Esophagus (tissue), 2 donors: ENCODE data around the gene KRTAP10-9. TPM values are rescaled to one million over a fixed set of nuclear protein-coding genes. Genes with fewer than 3 reads are reported as not detected.
"Not testable (repeated sequence)": the region's sequence is repeated elsewhere in the genome, so short reads cannot be mapped to it uniquely, and the experiment has no call there.

Experiments
- H3K27ac ChIP-seq, 2 donors: one replicate each; pipeline ENCODE4 v1.5.1; 2013; ENCODE audit warnings: low read depth in 2 of 2, mild to moderate bottlenecking in 2 of 2, inconsistent platforms in 1 of 2, low read length in 1 of 2, moderate library complexity in 1 of 2
- H3K27me3 ChIP-seq, 2 donors: one replicate each; pipeline ENCODE4 v1.6.1; 2013; ENCODE audit warnings: low read length in 2 of 2, control low read depth in 1 of 2, mild to moderate bottlenecking in 1 of 2; ENCODE audit not compliant: insufficient read depth in 2 of 2, control insufficient read depth in 1 of 2
- H3K36me3 ChIP-seq, 2 donors: one replicate each; pipeline ENCODE4 v1.6.1; 2013; ENCODE audit warnings: low read length in 1 of 2; ENCODE audit not compliant: control insufficient read depth in 2 of 2, insufficient read depth in 2 of 2
- H3K4me1 ChIP-seq, 2 donors: one replicate each; pipeline ENCODE4 v1.6.1; 2013; ENCODE audit warnings: low read length in 1 of 2; ENCODE audit not compliant: control insufficient read depth in 2 of 2, insufficient read depth in 2 of 2
- H3K4me3 ChIP-seq, 2 donors: one replicate each; pipeline ENCODE4 v1.5.1; 2013; ENCODE audit warnings: low read length in 2 of 2, mild to moderate bottlenecking in 2 of 2, low read depth in 1 of 2, moderate library complexity in 1 of 2
- H3K9me3 ChIP-seq, 2 donors: one replicate each; pipeline ENCODE4 v1.6.1; 2013; ENCODE audit warnings: mild to moderate bottlenecking in 2 of 2, low read depth in 1 of 2, low read length in 1 of 2, moderate library complexity in 1 of 2; ENCODE audit not compliant: control insufficient read depth in 2 of 2, insufficient read depth in 1 of 2
- WGBS, 2 donors: extraction: QIAGEN DNeasy Blood & Tissue Kit; methylation state at CpG; one replicate each; pipeline ENCODE4 v1.1.7; 2013; 5-methylcytosine and 5-hydroxymethylcytosine counted together
- polyA plus RNA-seq, 2 donors: library from polyadenylated mRNA; stranded (reverse); fragments of 200-250 nt; gene quantifications; one replicate each; pipeline ENCODE4 v1.2.3, GENCODE V29; 2013
- donor health status: healthy with polysubstance abuse.
- donor health status: Bipolar disorder and iron deficiency.

Gene KRTAP10-9
- polyA plus RNA-seq, 2 donors = not detected

- no peaks in the 10 kb centered on the region for H3K36me3 ChIP-seq
- WGBS, 2 donors = 76 to 84% methylated on average over 15 of the region's 15 CpGs
- H3K27me3 ChIP-seq = peaks cover 0 to 5% of the 10 kb centered on the region in 2 donors
- no peaks in the 10 kb centered on the region for H3K9me3 ChIP-seq
- H3K27ac ChIP-seq = no peak overlapping the region
- H3K4me3 ChIP-seq = no peak overlapping the region
- H3K4me1 ChIP-seq = no peaks in the 10 kb centered on the region
Observed at GRCh38 chr21:44636209-44637017, 9.5 kb downstream of the KRTAP10-9 start.

GRCh38 chr21:44637018-44637850, 10.3 kb downstream of the KRTAP10-9 start, which contains the start of gene KRTAP10-10:
Gene KRTAP10-10, plus strand, starts transcription at chr21:44637356. Its CDS starts 62 bp downstream, at chr21:44637418.
- H3K36me3 ChIP-seq = no peaks in the 10 kb centered on the region
- peaks cover 0 to 5% of the 10 kb centered on the region in 2 donors for H3K27me3 ChIP-seq
- no peak within 1 kb of the TSS for H3K27ac ChIP-seq
- no peaks in the 10 kb centered on the region for H3K9me3 ChIP-seq
- no peaks in the 10 kb centered on the region for H3K4me1 ChIP-seq
- 49 to 50% methylated on average over 17 to 21 of the region's 21 CpGs for WGBS, 2 donors
- no peak within 1 kb of the TSS for H3K4me3 ChIP-seq

- H3K36me3 ChIP-seq, H3K27me3 ChIP-seq, H3K4me3 ChIP-seq, H3K4me1 ChIP-seq, H3K9me3 ChIP-seq, H3K27ac ChIP-seq: not testable (repeated sequence)
- WGBS, 2 donors = 64 to 65% methylated on average over 8 to 12 of the region's 12 CpGs
Observed at GRCh38 chr21:44637851-44638348, 11.0 kb downstream of the KRTAP10-9 start.

GRCh38 chr21:44638506-44639330, 11.8 kb downstream of the KRTAP10-9 start:
- H3K27ac ChIP-seq, H3K9me3 ChIP-seq, H3K27me3 ChIP-seq, H3K4me1 ChIP-seq, H3K4me3 ChIP-seq, H3K36me3 ChIP-seq: not testable (repeated sequence)
- WGBS, 2 donors = 79 to 84% methylated on average over 17 to 21 of the region's 21 CpGs

- peaks cover 0 to 5% of the 10 kb centered on the region in 2 donors for H3K27me3 ChIP-seq
- H3K9me3 ChIP-seq = peaks cover 0 to 7% of the 10 kb centered on the region in 2 donors
- no peak overlapping the region for H3K27ac ChIP-seq
- no peak overlapping the region for H3K4me3 ChIP-seq
- H3K36me3 ChIP-seq = no peaks in the 10 kb centered on the region
- H3K4me1 ChIP-seq = no peaks in the 10 kb centered on the region
- WGBS, 2 donors = 76 to 85% methylated on average over 12 of the region's 12 CpGs
Observed at GRCh38 chr21:44639331-44639655, 12.4 kb downstream of the KRTAP10-9 start.

- no peaks in the 10 kb centered on the region for H3K4me1 ChIP-seq
- H3K27me3 ChIP-seq = peaks cover 0 to 5% of the 10 kb centered on the region in 2 donors
- no peak overlapping the region for H3K27ac ChIP-seq
- WGBS, 2 donors = 80 to 88% methylated on average over 5 of the region's 5 CpGs
- H3K9me3 ChIP-seq = peaks cover 0 to 7% of the 10 kb centered on the region in 2 donors
- H3K36me3 ChIP-seq = no peaks in the 10 kb centered on the region
- no peak overlapping the region for H3K4me3 ChIP-seq
Observed at GRCh38 chr21:44640761-44641160, 13.9 kb downstream of the KRTAP10-9 start.

GRCh38 chr21:44643741-44644310, 16.9 kb downstream of the KRTAP10-9 start:
- Histone ChIP-seq H3K4me1 (no peaks in the 10 kb centered on the region), H3K27ac (no peak overlapping the region), H3K27me3 (no peaks in the 10 kb centered on the region), H3K9me3 (peaks cover 0 to 7% of the 10 kb centered on the region in 2 donors), H3K4me3 (no peak overlapping the region), H3K36me3 (no peaks in the 10 kb centered on the region)
- 62 to 64% methylated on average over 14 of the region's 14 CpGs for WGBS, 2 donors

- H3K36me3 ChIP-seq = no peaks in the 10 kb centered on the region
- peaks cover 0 to 7% of the 10 kb centered on the region in 2 donors for H3K9me3 ChIP-seq
- no peaks in the 10 kb centered on the region for H3K27me3 ChIP-seq
- WGBS, 2 donors = 44 to 48% methylated on average over 2 of the region's 2 CpGs
- H3K4me1 ChIP-seq = no peaks in the 10 kb centered on the region
- no peak overlapping the region for H3K27ac ChIP-seq
- H3K4me3 ChIP-seq = no peak overlapping the region
Observed at GRCh38 chr21:44644878-44645277, 18.0 kb downstream of the KRTAP10-9 start.
